ENCODE measurements around the gene GAPDH.
"Not testable (repeated sequence)": the region's sequence is repeated elsewhere in the genome, so short reads cannot be mapped to it uniquely, and the experiment has no call there.

GAPDH gene

GRCh38 chr12:6533923-6534694 lies at the start of gene GAPDH:
GAPDH (plus strand) TSS chr12:6534517; CDS start chr12:6534833, 316 bp downstream.
- peak; percentile 13 to 78 for DNase-seq

DNA sequence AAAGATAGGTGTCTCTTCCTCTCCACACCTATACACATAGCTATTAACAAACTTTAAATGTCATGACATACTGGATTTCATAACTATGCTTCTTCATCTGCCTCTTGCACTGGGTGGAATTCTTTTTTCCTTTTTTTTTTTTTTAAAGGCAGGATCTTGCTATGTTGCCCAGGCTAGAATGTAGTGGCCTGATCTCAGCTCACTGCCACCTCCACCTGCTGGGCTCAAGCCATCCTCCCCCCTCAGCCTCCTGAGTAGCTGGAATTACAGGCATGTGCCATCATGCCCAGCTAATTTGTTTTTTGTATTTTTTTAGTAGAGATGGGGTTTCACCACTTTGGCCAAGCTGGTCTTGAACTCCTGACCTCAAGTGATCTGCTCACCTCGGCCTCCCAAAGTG lies 46.1 kb upstream of the GAPDH start:
- no peak for DNase-seq

DNA sequence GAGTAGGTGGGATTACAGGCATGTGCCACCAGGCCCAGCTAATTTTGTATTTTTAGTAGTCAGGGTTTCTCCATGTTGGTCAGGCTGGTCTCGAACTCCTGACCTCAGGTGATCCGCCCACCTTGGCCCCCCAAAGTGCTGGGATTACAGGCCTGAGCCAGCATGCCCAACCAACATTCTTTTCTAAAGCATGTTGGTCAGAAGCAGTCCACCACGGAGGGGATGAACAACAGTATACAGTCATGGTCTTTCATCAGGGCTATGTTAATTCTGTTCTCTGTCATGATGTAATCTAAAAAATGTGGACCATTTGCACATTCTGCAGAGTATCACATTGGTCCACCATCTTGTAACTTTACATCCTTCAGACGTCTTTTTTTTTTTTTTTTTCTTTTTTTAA lies 44.9 kb upstream of the GAPDH start:
- no peak for DNase-seq

DNA sequence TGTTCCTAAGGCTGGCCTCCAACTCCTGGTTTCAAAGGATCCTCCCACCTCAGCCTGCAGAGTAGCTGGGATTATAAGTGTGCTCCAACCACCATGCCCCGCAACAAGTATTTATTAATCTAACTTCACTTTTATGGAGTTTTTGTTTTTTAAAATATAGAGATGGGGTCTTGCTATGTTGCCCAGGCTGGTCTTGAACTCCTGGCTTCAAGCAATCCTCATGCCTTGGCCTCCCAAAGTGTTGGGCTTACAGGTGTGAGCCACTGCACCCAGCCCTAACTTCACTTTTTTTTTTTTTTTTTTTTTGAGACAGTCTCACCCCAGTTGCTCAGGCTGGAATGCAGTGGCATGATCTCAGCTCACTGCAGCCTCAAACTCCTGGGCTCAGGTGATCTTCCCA lies 43.6 kb upstream of the GAPDH start:
- DNase-seq: not testable (repeated sequence)

GRCh38 chr12:6492838-6493496 lies 41.4 kb upstream of the GAPDH start, which contains the start of gene MRPL51:
MRPL51 (minus strand) TSS chr12:6493262; CDS start chr12:6493136, 126 bp downstream.
- DNase-seq: peak; percentile 66 to 82

- peak; percentile 88 to 93 for DNase-seq
These were observed 40.6 kb upstream of the GAPDH start, which contains the start of gene NCAPD2 for GRCh38 chr12:6493497-6494257. NCAPD2 (plus strand) TSS chr12:6494102; CDS start chr12:6495099, 997 bp downstream.

DNA sequence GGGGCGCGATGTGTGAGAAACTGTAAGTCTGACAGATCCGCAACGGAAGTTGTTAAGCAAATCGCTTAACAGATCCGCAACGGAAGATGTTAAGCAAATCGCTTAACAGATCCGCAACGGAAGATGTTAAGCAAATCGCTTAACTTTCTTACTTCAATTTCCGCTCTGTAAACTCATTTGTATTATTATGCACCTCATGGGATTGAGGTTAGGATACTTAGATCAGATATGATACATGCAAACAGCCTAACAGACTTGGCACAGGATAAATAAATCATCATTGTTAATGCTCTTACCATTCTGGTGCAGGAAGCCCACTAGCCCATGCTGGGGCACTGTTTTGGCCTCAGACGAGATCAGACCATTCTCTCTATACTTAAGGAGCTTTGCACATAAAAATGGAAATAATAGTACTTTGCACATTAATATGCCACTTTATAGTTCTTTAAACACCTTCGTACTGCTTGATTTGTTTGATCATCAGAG lies 40.0 kb upstream of the GAPDH start:
- DNase-seq: no peak

GRCh38 chr12:6494968-6495367 lies 39.3 kb upstream of the GAPDH start:
- DNase-seq: no peak

DNA sequence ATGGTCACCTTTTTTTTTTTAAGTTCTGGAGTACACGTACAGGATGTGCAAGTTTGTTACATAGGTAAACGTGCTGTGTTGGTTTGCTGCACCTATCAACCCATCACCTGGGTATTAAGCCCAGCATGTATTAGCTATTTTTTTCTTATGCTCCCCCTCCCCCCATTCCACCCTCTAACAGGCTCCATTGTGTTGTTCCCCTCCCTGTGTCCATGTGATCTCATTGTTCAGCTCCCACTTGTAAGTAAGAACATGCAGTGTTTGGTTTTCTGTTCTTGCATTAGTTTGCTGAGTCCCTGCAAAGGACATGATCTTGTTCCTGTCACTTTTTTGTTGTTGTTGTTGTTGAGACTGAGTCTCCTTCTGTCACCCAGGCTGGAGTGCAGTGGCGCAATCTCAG lies 37.0 kb upstream of the GAPDH start:
- DNase-seq: not testable (repeated sequence)

DNA sequence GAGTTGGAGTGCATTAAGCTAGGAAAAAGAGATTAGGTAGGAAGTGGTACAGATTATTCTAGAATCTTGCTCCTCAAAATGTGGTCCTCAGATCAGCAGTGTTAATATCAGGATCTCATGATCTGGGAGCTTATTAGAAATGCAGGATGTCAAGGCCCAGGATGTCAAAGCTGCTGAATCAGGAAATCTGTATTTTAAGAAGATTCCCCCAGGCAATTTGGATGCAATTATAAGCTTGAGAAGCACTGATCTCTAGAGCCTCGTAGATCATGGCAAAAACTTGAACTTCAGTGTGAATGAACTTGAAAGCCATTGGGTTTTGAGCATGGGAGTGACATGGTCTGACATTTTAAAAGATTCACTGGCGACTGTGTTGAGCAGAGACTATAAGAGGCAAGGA lies 33.9 kb upstream of the GAPDH start:
- no peak for DNase-seq

GRCh38 chr12:6507102-6507998 lies 27.0 kb upstream of the GAPDH start:
- no peak for DNase-seq

DNA sequence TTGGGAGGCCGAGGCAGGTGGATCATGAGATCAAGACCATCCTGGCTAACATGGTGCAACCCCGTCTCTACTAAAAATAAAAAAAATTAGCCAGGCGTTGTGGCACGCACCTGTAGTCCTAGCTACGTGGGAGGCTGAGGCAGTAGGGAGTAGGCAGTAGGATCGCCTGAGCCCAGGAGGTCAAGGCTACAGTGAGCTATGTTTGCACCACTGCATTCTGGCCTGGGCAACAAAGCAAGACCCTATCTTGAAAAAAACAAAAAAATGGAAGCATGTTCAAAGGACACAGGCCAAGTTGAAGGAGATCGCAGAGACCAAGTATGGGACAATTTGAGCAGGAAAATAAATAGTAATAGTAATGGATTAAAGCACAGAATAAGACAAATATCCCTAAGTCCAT lies 26.2 kb upstream of the GAPDH start:
- DNase-seq: no peak

DNA sequence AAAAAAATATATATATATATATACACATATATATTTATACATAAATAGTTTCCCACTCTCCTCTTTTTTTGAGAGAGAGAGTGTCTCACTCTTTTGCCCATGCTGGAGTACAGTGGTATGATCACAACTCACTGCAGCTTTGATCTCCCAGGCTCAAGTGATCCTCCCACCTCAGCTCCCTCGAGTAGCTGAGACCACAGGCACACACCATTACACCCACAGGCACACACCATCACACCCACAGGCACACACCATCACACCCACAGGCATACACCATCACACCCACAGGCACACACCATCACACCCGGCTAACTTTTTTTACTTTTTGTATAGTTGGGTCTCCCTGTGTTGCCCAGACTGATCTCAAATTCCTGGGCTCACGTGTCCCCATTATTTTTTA lies 14.1 kb upstream of the GAPDH start:
- no peak for DNase-seq

- no peak for DNase-seq
These were observed 12.1 kb upstream of the GAPDH start for GRCh38 chr12:6522193-6522592.

- DNase-seq: no peak
These were observed 10.6 kb upstream of the GAPDH start for GRCh38 chr12:6523708-6524107.

- DNase-seq: no peak
These were observed 9.7 kb upstream of the GAPDH start for GRCh38 chr12:6524648-6525047.

DNA sequence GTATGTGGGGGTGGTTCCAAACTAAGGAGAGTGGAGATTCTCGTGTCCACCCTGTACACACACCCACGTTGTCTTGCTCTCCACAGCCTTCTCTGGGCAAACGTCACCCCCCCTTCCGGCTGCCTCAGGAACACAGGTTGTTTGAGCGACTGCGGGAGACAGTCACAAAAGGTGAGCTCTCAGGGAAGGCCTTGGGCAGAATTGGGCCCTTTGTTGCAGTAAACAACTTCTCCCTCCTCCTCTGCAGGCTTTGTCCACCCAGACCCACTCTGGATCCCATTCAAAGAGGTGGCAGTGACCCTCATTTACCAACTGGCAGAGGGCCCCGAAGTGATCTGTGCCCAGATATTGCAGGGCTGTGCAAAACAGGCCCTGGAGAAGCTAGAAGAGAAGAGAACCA lies 8.1 kb upstream of the GAPDH start:
- DNase-seq: no peak

DNA sequence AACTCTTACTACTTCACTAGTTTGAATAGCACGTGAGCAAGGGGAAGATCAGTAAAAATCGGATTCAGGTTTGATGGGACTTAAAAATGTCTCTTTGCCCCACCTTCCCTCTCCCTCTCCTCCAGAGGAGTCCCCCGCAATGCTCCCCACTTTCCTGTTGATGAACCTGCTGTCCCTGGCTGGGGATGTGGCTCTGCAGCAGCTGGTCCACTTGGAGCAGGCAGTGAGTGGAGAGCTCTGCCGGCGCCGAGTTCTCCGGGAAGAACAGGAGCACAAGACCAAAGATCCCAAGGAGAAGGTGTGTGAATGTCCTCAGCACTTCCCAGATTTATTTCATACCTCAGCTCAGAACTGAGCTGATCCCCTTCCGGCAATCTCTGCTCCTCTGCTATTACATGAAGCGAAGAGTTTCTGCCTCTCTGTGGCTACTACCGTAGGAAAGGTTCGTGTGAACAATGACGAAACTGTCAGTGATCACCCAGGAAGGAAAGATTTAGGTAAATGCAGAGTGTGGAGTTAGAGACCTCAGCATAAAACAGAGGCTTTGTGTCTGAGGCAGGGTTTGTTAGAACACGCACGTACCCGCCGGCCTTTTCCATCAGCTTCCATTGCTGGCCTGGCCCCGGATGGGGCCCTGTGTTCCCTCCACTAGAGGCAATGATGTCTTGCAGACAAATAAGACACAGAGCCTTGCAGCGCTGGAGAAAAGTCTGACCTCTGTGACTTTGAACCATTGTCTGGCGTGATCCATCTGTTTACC lies 7.4 kb upstream of the GAPDH start:
- DNase-seq: no peak

DNA sequence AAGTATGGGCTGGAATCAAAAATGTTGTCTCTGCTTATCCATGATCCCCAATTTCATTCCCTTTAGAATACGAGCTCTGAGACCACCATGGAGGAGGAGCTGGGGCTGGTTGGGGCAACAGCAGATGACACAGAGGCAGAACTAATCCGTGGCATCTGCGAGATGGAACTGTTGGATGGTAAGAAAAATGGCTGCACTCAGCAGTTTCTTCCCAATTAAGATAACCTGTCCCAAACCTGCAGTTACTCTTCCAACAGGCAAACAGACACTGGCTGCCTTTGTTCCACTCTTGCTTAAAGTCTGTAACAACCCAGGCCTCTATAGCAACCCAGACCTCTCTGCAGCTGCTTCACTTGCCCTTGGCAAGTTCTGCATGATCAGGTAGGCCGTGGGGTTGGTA lies 6.6 kb upstream of the GAPDH start:
- no peak for DNase-seq

GRCh38 chr12:6528539-6529235 lies 5.6 kb upstream of the GAPDH start:
- no peak for DNase-seq

GRCh38 chr12:6529291-6529737 lies 5.0 kb upstream of the GAPDH start:
- DNase-seq: no peak

All from cerebellar nuclear complex (tissue), 1 donor.